ENCODE measurements around the gene PATE4.
A peak's percentile ranks its signal among the peaks of the same experiment; 100 is the strongest.

Gene PATE4

GRCh38 chr11:125886997-125887372 is 53.9 kb downstream of the PATE4 start:
- Histone ChIP-seq H3K27me3 (ENCODE audit: insufficient read depth, poor library complexity, severe bottlenecking) (no peaks in the 10 kb centered on the region), H3K36me3 (ENCODE audit: low read depth) (peaks cover 9% of the 10 kb centered on the region; the same call in 1 of the 2 replicates), H3K4me3 (ENCODE audit: severe bottlenecking) (peak overlapping the region; percentile 59), H3K4me1 (ENCODE audit: insufficient read depth, poor library complexity, severe bottlenecking) (peaks cover 26% of the 10 kb centered on the region), H3K27ac (ENCODE audit: poor library complexity, severe bottlenecking) (peak overlapping the region; percentile 71), H3K9me3 (ENCODE audit: severe bottlenecking) (no peaks in the 10 kb centered on the region)
- peak; percentile 17 for ATAC-seq (ENCODE audit: low read depth)
- DNase-seq (ENCODE audit: low spot score), result no peak
- TF ChIP-seq CTCF (IDR thresholded peaks at IDR 0.05; ENCODE audit: poor library complexity, severe bottlenecking), result no peak

DNA sequence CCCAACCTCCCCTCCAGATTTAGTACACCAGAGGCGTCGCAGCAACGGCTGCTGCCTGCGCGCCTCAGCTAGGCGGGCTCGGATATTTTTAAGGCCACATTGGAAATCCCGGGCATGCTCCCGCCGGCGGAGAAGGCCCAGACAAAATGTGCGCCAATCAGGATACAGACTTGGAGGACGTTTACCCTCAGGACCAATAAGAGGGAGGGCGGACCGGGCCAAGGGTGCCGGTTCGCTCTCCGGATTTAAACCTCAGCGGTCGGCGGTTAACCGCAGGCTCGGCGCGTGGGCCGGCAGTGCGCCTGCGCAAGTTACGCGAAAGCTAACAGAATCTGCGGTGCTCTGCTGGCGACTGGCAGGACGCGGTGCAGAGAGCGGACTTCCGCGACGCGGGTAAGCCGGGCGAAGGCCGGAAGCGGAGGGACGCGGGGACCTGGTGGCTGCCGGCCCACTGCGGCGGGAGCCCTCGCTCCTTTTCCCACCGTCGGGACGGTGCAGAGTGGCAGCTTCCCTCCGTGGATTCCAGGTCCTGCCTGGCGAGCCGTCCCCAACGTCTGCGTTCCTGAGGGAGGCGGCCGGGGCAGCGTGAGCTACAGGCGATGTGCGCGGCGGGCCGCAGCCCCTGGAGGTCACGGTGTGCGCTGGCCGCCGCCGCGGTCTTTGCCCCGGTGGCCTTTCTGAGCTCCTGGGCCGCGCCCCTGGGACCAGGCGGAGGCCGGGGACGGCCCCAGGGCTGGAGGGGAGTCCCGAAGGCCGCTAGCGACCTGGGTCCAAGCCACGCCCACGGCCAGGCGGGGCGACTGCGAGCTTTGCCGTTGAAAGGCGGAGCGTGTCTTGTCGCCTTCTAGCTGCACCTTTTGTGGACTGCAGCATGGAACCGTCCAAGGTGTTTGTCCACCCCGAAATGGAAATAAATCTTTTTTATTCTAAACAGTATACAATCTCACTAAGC is 54.5 kb downstream of the PATE4 start, which contains the start of gene HYLS1:
HYLS1 (plus strand) TSS at position 296 of the 952 bp plus-strand sequence. CDS start 11,701 bp downstream, outside the sequence.
- peak within 1 kb of the TSS; percentile 59 for H3K4me3 ChIP-seq (ENCODE audit: severe bottlenecking)
- H3K27ac ChIP-seq (ENCODE audit: poor library complexity, severe bottlenecking), result peak within 1 kb of the TSS; percentile 71
- ATAC-seq (ENCODE audit: low read depth), result peak; percentile 92
- H3K4me1 ChIP-seq (ENCODE audit: insufficient read depth, poor library complexity, severe bottlenecking), result peaks cover 29% of the 10 kb centered on the region
- peak; percentile 32 for TF ChIP-seq CTCF (IDR thresholded peaks at IDR 0.05; ENCODE audit: poor library complexity, severe bottlenecking)
- no peaks in the 10 kb centered on the region for H3K27me3 ChIP-seq (ENCODE audit: insufficient read depth, poor library complexity, severe bottlenecking)
- peaks cover 14% of the 10 kb centered on the region for H3K36me3 ChIP-seq (ENCODE audit: low read depth)
- peak; percentile 90 for DNase-seq (ENCODE audit: low spot score)
- no peaks in the 10 kb centered on the region for H3K9me3 ChIP-seq (ENCODE audit: severe bottlenecking)
